ENCODE results near the gene B3GALT5.

Gene B3GALT5

DNA sequence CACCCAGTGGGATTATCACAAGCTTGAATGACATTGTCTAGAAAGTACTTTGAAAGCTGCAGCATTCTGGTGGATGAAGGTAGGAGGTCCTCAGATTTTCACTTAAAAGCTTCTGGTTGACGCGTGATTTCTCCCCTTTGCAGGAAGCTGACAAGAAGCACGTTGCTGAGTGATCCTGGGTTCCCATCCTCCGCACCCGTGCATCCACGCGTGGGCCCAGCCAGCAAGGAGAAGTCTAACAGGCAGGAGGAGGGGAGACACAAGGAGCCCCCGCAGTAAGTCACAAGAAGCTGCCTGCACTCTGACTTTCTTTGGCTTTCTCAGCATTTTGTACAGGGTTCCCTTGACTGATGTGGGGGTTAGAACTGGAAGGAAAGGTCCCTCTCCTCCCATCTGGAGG is 7.8 kb upstream of the B3GALT5 start:
- H3K4me1 ChIP-seq (ENCODE audit: low read length) = no peaks in the 10 kb centered on the region
- H3K4me2 ChIP-seq (ENCODE audit: low read depth, low read length) = no peak overlapping the region
- H3K36me3 ChIP-seq (replicated peaks; ENCODE audit: insufficient read depth, low read length) = no peaks in the 10 kb centered on the region
- no peak overlapping the region for H3K4me3 ChIP-seq (ENCODE audit: low read length)
- H3K9ac ChIP-seq (ENCODE audit: low read length) = no peak overlapping the region
- no peaks in the 10 kb centered on the region for H3K9me3 ChIP-seq (replicated peaks; ENCODE audit: insufficient read depth, low read length)
- no peaks in the 10 kb centered on the region for H4K20me1 ChIP-seq (ENCODE audit: insufficient read depth, low read length)
- TF ChIP-seq EZH2phosphoT487 (IDR thresholded peaks at IDR 0.05; ENCODE audit: low read length) = no peak
- TF ChIP-seq CTCF (IDR thresholded peaks at IDR 0.05; ENCODE audit: low read length) = no peak
- no peak for TF ChIP-seq EZH2 (optimal IDR thresholded peaks at IDR 0.05; ENCODE audit: low read depth, low read length)
- no peaks in the 10 kb centered on the region for H3K79me2 ChIP-seq (ENCODE audit: low read length)
- H3F3A ChIP-seq (ENCODE audit: insufficient read depth, low read length) = no peaks in the 10 kb centered on the region
- no peak overlapping the region for H2AFZ ChIP-seq (ENCODE audit: low read length)
- no peak overlapping the region for H3K27ac ChIP-seq (ENCODE audit: low read length)
- no peaks in the 10 kb centered on the region for H3K9me2 ChIP-seq (replicated peaks; ENCODE audit: insufficient read depth, low read length)
- H3K27me3 ChIP-seq (replicated peaks; ENCODE audit: insufficient read depth, low read length) = no peaks in the 10 kb centered on the region
- DNase-seq = no peak

GRCh38 chr21:39610703-39611102 is 2.0 kb upstream of the B3GALT5 start:
- Histone ChIP-seq H3K27ac (ENCODE audit: low read length) (no peak overlapping the region), H3K36me3 (replicated peaks; ENCODE audit: insufficient read depth, low read length) (no peaks in the 10 kb centered on the region), H3K9ac (ENCODE audit: low read length) (no peak overlapping the region), H3K4me1 (ENCODE audit: low read length) (no peaks in the 10 kb centered on the region), H3K4me2 (ENCODE audit: low read depth, low read length) (no peak overlapping the region), H3K27me3 (replicated peaks; ENCODE audit: insufficient read depth, low read length) (no peaks in the 10 kb centered on the region), H4K20me1 (ENCODE audit: insufficient read depth, low read length) (no peaks in the 10 kb centered on the region), H3K9me2 (replicated peaks; ENCODE audit: insufficient read depth, low read length) (no peaks in the 10 kb centered on the region), H3K4me3 (ENCODE audit: low read length) (no peak overlapping the region), H2AFZ (ENCODE audit: low read length) (no peak overlapping the region), H3K79me2 (ENCODE audit: low read length) (no peaks in the 10 kb centered on the region), H3K9me3 (replicated peaks; ENCODE audit: insufficient read depth, low read length) (no peaks in the 10 kb centered on the region), H3F3A (ENCODE audit: insufficient read depth, low read length) (no peaks in the 10 kb centered on the region)
- DNase-seq = no peak
- TF ChIP-seq CTCF (IDR thresholded peaks at IDR 0.05; ENCODE audit: low read length) (no peak), EZH2phosphoT487 (IDR thresholded peaks at IDR 0.05; ENCODE audit: low read length) (no peak), EZH2 (optimal IDR thresholded peaks at IDR 0.05; ENCODE audit: low read depth, low read length) (no peak)

GRCh38 chr21:39611551-39612190 is 1.1 kb upstream of the B3GALT5 start:
- Histone ChIP-seq H3K79me2 (ENCODE audit: low read length) (no peaks in the 10 kb centered on the region), H3K4me1 (ENCODE audit: low read length) (no peaks in the 10 kb centered on the region), H3K9me2 (replicated peaks; ENCODE audit: insufficient read depth, low read length) (no peaks in the 10 kb centered on the region), H3K36me3 (replicated peaks; ENCODE audit: insufficient read depth, low read length) (no peaks in the 10 kb centered on the region), H3K27me3 (replicated peaks; ENCODE audit: insufficient read depth, low read length) (no peaks in the 10 kb centered on the region), H3F3A (ENCODE audit: insufficient read depth, low read length) (no peaks in the 10 kb centered on the region), H3K4me2 (ENCODE audit: low read depth, low read length) (no peak overlapping the region), H3K9me3 (replicated peaks; ENCODE audit: insufficient read depth, low read length) (no peaks in the 10 kb centered on the region), H3K4me3 (ENCODE audit: low read length) (no peak overlapping the region), H3K27ac (ENCODE audit: low read length) (no peak overlapping the region), H3K9ac (ENCODE audit: low read length) (no peak overlapping the region), H4K20me1 (ENCODE audit: insufficient read depth, low read length) (no peaks in the 10 kb centered on the region), H2AFZ (ENCODE audit: low read length) (no peak overlapping the region)
- TF ChIP-seq EZH2phosphoT487 (IDR thresholded peaks at IDR 0.05; ENCODE audit: low read length) = no peak
- no peak for TF ChIP-seq CTCF (IDR thresholded peaks at IDR 0.05; ENCODE audit: low read length)
- TF ChIP-seq EZH2 (optimal IDR thresholded peaks at IDR 0.05; ENCODE audit: low read depth, low read length) = no peak
- no peak for DNase-seq

Data from MM.1S (cell line).